Loucy (cell line): ENCODE data around the gene MEGF8.
"Not testable (repeated sequence)": the region's sequence is repeated elsewhere in the genome, so short reads cannot be mapped to it uniquely, and the experiment has no call there.

ENCODE experiments used
- H2AFZ ChIP-seq: fragments of 200-600 bp; sonication (generic); 2 replicates; pipeline ENCODE4 v1.6.0; 2016; ENCODE audit warnings: antibody characterized with exemption, mild to moderate bottlenecking, low read length, moderate library complexity
- H3F3A ChIP-seq: fragments of 200-600 bp; 2 replicates; pipeline ENCODE4 v1.6.0; 2016; ENCODE audit warnings: antibody characterized with exemption, low read depth, mild to moderate bottlenecking
- H3K27me3 ChIP-seq: fragments of 200-600 bp; sonication (generic); 2 replicates; pipeline ENCODE4 v1.6.1; 2014; ENCODE audit warnings: low read length, mild to moderate bottlenecking; ENCODE audit not compliant: insufficient read depth, poor library complexity, severe bottlenecking
- H3K36me3 ChIP-seq: fragments of 200-600 bp; sonication (generic); 2 replicates; pipeline ENCODE4 v1.6.1; 2016; ENCODE audit warnings: low read length; ENCODE audit not compliant: insufficient read depth
- H3K4me1 ChIP-seq: fragments of 200-600 bp; sonication (generic); 2 replicates; pipeline ENCODE4 v1.5.1; 2014; ENCODE audit warnings: low read length, mild to moderate bottlenecking; ENCODE audit not compliant: insufficient read depth, poor library complexity, severe bottlenecking
- H3K4me2 ChIP-seq: fragments of 200-600 bp; sonication (generic); 2 replicates; pipeline ENCODE4 v1.6.0; 2014; ENCODE audit warnings: antibody characterized with exemption, low read length, low read depth, mild to moderate bottlenecking; ENCODE audit not compliant: poor library complexity, severe bottlenecking
- H3K4me3 ChIP-seq: fragments of 200-600 bp; sonication (generic); 2 replicates; pipeline ENCODE4 v1.5.1; 2014; ENCODE audit warnings: low read length, mild to moderate bottlenecking, mixed read lengths; ENCODE audit not compliant: poor library complexity, severe bottlenecking
- H3K79me2 ChIP-seq: fragments of 200-600 bp; sonication (generic); 2 replicates; pipeline ENCODE4 v1.6.1; 2014; ENCODE audit warnings: low read length; ENCODE audit not compliant: insufficient read depth
- H3K9ac ChIP-seq: fragments of 200-600 bp; sonication (generic); 2 replicates; pipeline ENCODE4 v1.6.0; 2014; ENCODE audit warnings: mild to moderate bottlenecking, low read depth, low read length, moderate library complexity; ENCODE audit not compliant: poor library complexity, severe bottlenecking
- H3K9me2 ChIP-seq: fragments of 200-600 bp; sonication (generic); replicated peaks from 2 replicates; pipeline ENCODE4 v1.6.1; 2016; ENCODE audit warnings: low read depth, low read length, mixed read lengths
- H3K9me3 ChIP-seq: fragments of 200-600 bp; sonication (generic); 2 replicates; pipeline ENCODE4 v1.6.1; 2014; ENCODE audit warnings: mild to moderate bottlenecking, antibody characterized with exemption, low read length, low read depth; ENCODE audit not compliant: insufficient read depth
- H4K20me1 ChIP-seq: fragments of 200-600 bp; sonication (generic); 2 replicates; pipeline ENCODE4 v1.6.0; 2014; ENCODE audit warnings: antibody characterized with exemption, low read length, mild to moderate bottlenecking; ENCODE audit not compliant: insufficient read depth, poor library complexity, severe bottlenecking
- EZH2phosphoT487 ChIP-seq: fragments of 200-600 bp; IDR thresholded peaks from 2 replicates; pipeline ENCODE4 v1.6.1; 2018; ENCODE audit warnings: antibody characterized with exemption, mild to moderate bottlenecking, moderate library complexity, borderline replicate concordance
- TF ChIP-seq, protein P1 (sequence below): fragments of 200-600 bp; sonication (generic); conservative IDR thresholded peaks from 2 replicates; pipeline ENCODE4 v1.5.1; 2014; ENCODE audit warnings: mild to moderate bottlenecking, antibody characterized with exemption, low read length

MEGF8 gene

DNA sequence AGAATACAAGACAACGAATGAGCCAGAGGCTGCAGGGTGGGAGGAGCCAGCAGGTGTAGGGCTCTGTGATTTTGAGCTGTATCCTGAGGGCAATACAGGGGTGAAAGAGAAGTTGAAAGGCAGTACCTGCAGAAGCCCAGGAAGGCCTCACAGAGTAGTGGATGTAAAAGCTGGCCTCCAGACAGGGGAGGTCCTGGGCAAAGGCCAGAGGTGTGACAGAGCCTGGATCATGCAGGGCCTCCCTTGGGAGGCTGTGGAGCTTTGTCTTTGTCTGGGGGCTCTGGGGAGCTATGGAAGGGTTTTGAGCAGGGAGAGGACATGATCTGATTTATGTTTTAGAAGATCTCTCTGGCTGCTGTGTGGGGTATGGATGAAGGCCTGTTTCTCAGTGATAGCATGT is 2.7 kb downstream of the MEGF8 start:
- no peak overlapping the region for H2AFZ ChIP-seq
- H3F3A ChIP-seq, result no peaks in the 10 kb centered on the region
- peaks cover 30% of the 10 kb centered on the region for H3K4me1 ChIP-seq
- H3K36me3 ChIP-seq, result no peaks in the 10 kb centered on the region
- peak overlapping the region; percentile 92 for H3K4me2 ChIP-seq
- H3K9ac ChIP-seq, result peak overlapping the region; percentile 89
- H3K9me3 ChIP-seq, result no peaks in the 10 kb centered on the region
- peaks cover 47% of the 10 kb centered on the region for H3K79me2 ChIP-seq
- H4K20me1 ChIP-seq, result peaks cover 17% of the 10 kb centered on the region
- H3K27me3 ChIP-seq, result no peaks in the 10 kb centered on the region
- H3K9me2 ChIP-seq, result no peaks in the 10 kb centered on the region
- TF ChIP-seq, protein P1, sequence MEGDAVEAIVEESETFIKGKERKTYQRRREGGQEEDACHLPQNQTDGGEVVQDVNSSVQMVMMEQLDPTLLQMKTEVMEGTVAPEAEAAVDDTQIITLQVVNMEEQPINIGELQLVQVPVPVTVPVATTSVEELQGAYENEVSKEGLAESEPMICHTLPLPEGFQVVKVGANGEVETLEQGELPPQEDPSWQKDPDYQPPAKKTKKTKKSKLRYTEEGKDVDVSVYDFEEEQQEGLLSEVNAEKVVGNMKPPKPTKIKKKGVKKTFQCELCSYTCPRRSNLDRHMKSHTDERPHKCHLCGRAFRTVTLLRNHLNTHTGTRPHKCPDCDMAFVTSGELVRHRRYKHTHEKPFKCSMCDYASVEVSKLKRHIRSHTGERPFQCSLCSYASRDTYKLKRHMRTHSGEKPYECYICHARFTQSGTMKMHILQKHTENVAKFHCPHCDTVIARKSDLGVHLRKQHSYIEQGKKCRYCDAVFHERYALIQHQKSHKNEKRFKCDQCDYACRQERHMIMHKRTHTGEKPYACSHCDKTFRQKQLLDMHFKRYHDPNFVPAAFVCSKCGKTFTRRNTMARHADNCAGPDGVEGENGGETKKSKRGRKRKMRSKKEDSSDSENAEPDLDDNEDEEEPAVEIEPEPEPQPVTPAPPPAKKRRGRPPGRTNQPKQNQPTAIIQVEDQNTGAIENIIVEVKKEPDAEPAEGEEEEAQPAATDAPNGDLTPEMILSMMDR, result no peak
- TF ChIP-seq EZH2phosphoT487, result no peak
- peak overlapping the region; percentile 85 for H3K4me3 ChIP-seq

DNA sequence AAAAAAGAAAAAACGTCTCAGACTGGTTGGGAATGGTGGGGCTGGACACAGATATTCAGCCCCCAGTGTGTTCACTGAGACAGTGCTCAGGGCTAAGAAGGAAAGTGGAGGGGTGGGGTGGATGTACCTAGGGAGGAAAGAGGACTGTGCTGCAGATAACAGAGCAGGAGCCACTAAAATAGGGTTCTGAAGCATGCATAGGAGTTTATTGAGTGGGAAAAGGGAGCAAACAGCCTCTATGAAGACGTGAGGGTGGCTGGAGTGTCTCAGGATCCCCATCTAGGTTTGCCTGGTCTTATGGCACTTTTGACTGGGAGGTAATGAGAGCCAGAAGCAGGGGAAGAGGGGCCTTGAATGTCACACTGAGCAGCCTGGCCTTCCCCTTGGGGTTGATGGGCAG is 3.4 kb downstream of the MEGF8 start:
- no peaks in the 10 kb centered on the region for H3K9me3 ChIP-seq
- H4K20me1 ChIP-seq, result peaks cover 17% of the 10 kb centered on the region
- no peaks in the 10 kb centered on the region for H3K9me2 ChIP-seq
- no peak overlapping the region for H2AFZ ChIP-seq
- peak overlapping the region; percentile 92 for H3K4me2 ChIP-seq
- H3K36me3 ChIP-seq, result no peaks in the 10 kb centered on the region
- H3K4me1 ChIP-seq, result peaks cover 30% of the 10 kb centered on the region
- H3K9ac ChIP-seq, result peak overlapping the region; percentile 89
- H3K27me3 ChIP-seq, result no peaks in the 10 kb centered on the region
- TF ChIP-seq, protein P1, result no peak
- no peak for TF ChIP-seq EZH2phosphoT487
- H3K4me3 ChIP-seq, result peak overlapping the region; percentile 85
- peaks cover 47% of the 10 kb centered on the region for H3K79me2 ChIP-seq
- H3F3A ChIP-seq, result no peaks in the 10 kb centered on the region

DNA sequence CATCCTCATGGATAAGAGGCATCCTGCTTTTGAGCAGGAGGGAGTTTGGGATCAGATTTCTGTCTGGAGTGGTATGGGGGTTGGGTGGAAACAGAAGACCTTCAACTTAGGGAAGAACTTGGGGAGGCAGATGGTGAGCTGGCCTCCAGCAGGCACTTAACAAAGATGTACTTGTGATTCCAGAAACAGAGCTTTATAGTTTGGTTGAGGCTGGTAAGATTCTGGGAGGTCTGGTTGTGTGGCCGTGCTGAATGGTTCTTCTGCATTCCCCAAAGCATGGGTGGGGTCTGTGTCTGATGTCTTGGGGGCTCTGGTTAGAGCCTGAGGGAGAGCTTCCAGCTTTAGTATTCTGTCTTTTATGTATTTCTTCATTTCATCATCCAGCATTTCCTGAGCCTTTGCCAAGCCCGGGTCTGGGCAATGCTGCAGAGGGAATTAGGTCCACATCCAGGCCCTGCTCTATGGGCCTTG is 4.8 kb downstream of the MEGF8 start:
- H3K9ac ChIP-seq, result peak overlapping the region; percentile 25

DNA sequence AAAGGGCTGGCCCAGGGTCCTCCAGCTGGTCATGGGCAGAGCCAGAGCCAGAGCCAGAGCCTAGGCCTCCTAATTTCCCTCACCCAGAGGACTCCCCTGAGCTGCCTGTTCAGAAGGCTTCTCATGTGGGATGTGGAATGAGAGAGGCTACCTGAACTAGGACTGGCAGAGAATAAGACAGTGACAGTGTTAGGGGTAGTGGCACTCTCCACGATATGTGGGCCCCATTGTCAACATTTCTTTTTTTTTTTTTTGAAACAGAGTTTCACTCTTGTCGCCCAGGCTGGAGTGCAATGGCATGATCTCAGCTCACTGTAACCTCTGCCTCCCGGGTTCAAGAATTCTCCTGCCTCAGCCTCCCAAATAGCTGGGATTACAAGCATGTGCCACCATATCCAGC is 5.9 kb downstream of the MEGF8 start:
- H3K9me3 ChIP-seq, H3F3A ChIP-seq, H3K9me2 ChIP-seq, H2AFZ ChIP-seq, H3K9ac ChIP-seq, H3K36me3 ChIP-seq, H3K4me3 ChIP-seq, H3K27me3 ChIP-seq: not testable (repeated sequence)
- Histone ChIP-seq H4K20me1 (peaks cover 14% of the 10 kb centered on the region), H3K4me2 (peak overlapping the region; percentile 11), H3K79me2 (peaks cover 39% of the 10 kb centered on the region), H3K4me1 (peaks cover 30% of the 10 kb centered on the region)

More for the DNA sequence above, 4.8 kb downstream of the MEGF8 start:
- Histone ChIP-seq H4K20me1 (peaks cover 17% of the 10 kb centered on the region), H2AFZ (no peak overlapping the region), H3K9me2 (no peaks in the 10 kb centered on the region), H3F3A (no peaks in the 10 kb centered on the region), H3K79me2 (peaks cover 47% of the 10 kb centered on the region), H3K36me3 (no peaks in the 10 kb centered on the region), H3K4me3 (no peak overlapping the region), H3K9me3 (no peaks in the 10 kb centered on the region), H3K4me1 (peaks cover 30% of the 10 kb centered on the region), H3K27me3 (no peaks in the 10 kb centered on the region), H3K4me2 (peak overlapping the region; percentile 11)
- no peak for TF ChIP-seq EZH2phosphoT487
- TF ChIP-seq, protein P1, result no peak
